ENCODE data around the gene FEN1. TPM values are rescaled to one million over a fixed set of nuclear protein-coding genes. Genes with fewer than 3 reads are reported as not detected.

Gene FEN1
- total RNA-seq, 6 donors from 2014 or later: 6.0 to 9.1 (median 7.0) TPM

GRCh38 chr11:61836193-61836592, 43.5 kb downstream of the FEN1 start:
- DNase-seq (no peak), ATAC-seq (ENCODE audit: low FRiP score in 2 of 2) (no peak)
- Histone ChIP-seq H3K4me3 (no peak overlapping the region), H3K36me3 (peaks cover 0 to 20% (median 16%) of the 10 kb centered on the region in 4 donors), H3K27me3 (no peaks in the 10 kb centered on the region), H3K4me1 (peaks cover 16 to 23% (median 19%) of the 10 kb centered on the region in 4 donors), H3K9me3 (no peaks in the 10 kb centered on the region), H3K27ac (peak overlapping the region in 2 of 4 donors; percentile 21 to 81)
- TF ChIP-seq POLR2AphosphoS5 (IDR thresholded peaks at IDR 0.05): no peak
- no peak for TF ChIP-seq EP300 (IDR thresholded peaks at IDR 0.05)
- TF ChIP-seq POLR2A (IDR thresholded peaks at IDR 0.05): no peak
- no peak for TF ChIP-seq CTCF (IDR thresholded peaks at IDR 0.05)
- WGBS, 2 donors: 95 to 99% methylated on average over 8 of the region's 8 CpGs

GRCh38 chr11:61837411-61838005, 44.8 kb downstream of the FEN1 start:
- Histone ChIP-seq H3K36me3 (peaks cover 0 to 30% (median 26%) of the 10 kb centered on the region in 4 donors), H3K9me3 (no peaks in the 10 kb centered on the region), H3K27me3 (no peaks in the 10 kb centered on the region), H3K4me3 (no peak overlapping the region), H3K27ac (no peak overlapping the region), H3K4me1 (peaks cover 16 to 18% (median 17%) of the 10 kb centered on the region in 4 donors)
- 93 to 96% methylated on average over 8 to 15 of the region's 15 CpGs for WGBS, 2 donors
- DNase-seq (no peak), ATAC-seq (ENCODE audit: low FRiP score in 2 of 2) (no peak)
- no peak for TF ChIP-seq CTCF (IDR thresholded peaks at IDR 0.05)
- TF ChIP-seq POLR2A (IDR thresholded peaks at IDR 0.05): no peak
- no peak for TF ChIP-seq POLR2AphosphoS5 (IDR thresholded peaks at IDR 0.05)
- no peak for TF ChIP-seq EP300 (IDR thresholded peaks at IDR 0.05)

- DNase-seq: peak in 1 of 2 donors; percentile 32
- 95 to 98% methylated on average over 5 of the region's 5 CpGs for WGBS, 2 donors
These were observed 45.8 kb downstream of the FEN1 start for GRCh38 chr11:61838501-61838900.

GRCh38 chr11:61838921-61839320, 46.2 kb downstream of the FEN1 start:
- Histone ChIP-seq H3K36me3 (peaks cover 0 to 44% (median 28%) of the 10 kb centered on the region in 4 donors), H3K27ac (no peak overlapping the region), H3K4me3 (no peak overlapping the region), H3K4me1 (peaks cover 14 to 17% (median 17%) of the 10 kb centered on the region in 4 donors), H3K9me3 (no peaks in the 10 kb centered on the region), H3K27me3 (no peaks in the 10 kb centered on the region)
- ATAC-seq (ENCODE audit: low FRiP score in 2 of 2): no peak
- WGBS, 2 donors: 89 to 93% methylated on average over 10 of the region's 10 CpGs
- DNase-seq: peak in 1 of 2 donors; percentile 43
- TF ChIP-seq EP300 (IDR thresholded peaks at IDR 0.05) (no peak), POLR2AphosphoS5 (IDR thresholded peaks at IDR 0.05) (no peak), CTCF (IDR thresholded peaks at IDR 0.05) (no peak), POLR2A (IDR thresholded peaks at IDR 0.05) (no peak)

More at GRCh38 chr11:61838501-61838900, 45.8 kb downstream of the FEN1 start:
- no peak for TF ChIP-seq CTCF (IDR thresholded peaks at IDR 0.05)
- no peak for TF ChIP-seq POLR2A (IDR thresholded peaks at IDR 0.05)
- no peak for TF ChIP-seq POLR2AphosphoS5 (IDR thresholded peaks at IDR 0.05)
- no peak for TF ChIP-seq EP300 (IDR thresholded peaks at IDR 0.05)
- Histone ChIP-seq H3K27me3 (no peaks in the 10 kb centered on the region), H3K27ac (no peak overlapping the region), H3K4me1 (peaks cover 16 to 18% (median 17%) of the 10 kb centered on the region in 4 donors), H3K36me3 (peaks cover 0 to 40% (median 28%) of the 10 kb centered on the region in 4 donors), H3K9me3 (no peaks in the 10 kb centered on the region), H3K4me3 (no peak overlapping the region)
- no peak for ATAC-seq (ENCODE audit: low FRiP score in 2 of 2)

- Histone ChIP-seq H3K4me1 (peaks cover 6 to 9% (median 9%) of the 10 kb centered on the region in 4 donors), H3K27ac (no peak overlapping the region), H3K36me3 (peaks cover 0 to 47% (median 30%) of the 10 kb centered on the region in 4 donors), H3K4me3 (no peak overlapping the region), H3K27me3 (no peaks in the 10 kb centered on the region), H3K9me3 (no peaks in the 10 kb centered on the region)
- WGBS, 2 donors: 95 to 98% methylated on average over 2 of the region's 2 CpGs
- no peak for TF ChIP-seq POLR2A (IDR thresholded peaks at IDR 0.05)
- TF ChIP-seq POLR2AphosphoS5 (IDR thresholded peaks at IDR 0.05): no peak
- no peak for TF ChIP-seq CTCF (IDR thresholded peaks at IDR 0.05)
- no peak for TF ChIP-seq EP300 (IDR thresholded peaks at IDR 0.05)
- DNase-seq: no peak
- no peak for ATAC-seq (ENCODE audit: low FRiP score in 2 of 2)
These were observed 47.0 kb downstream of the FEN1 start for GRCh38 chr11:61839742-61840141.

Data from upper lobe of left lung (tissue), 6 donors.